Panc1 (cell line): ENCODE results near the gene NOTCH4.

Source experiments
- POLR2AphosphoS5 ChIP-seq: IDR thresholded peaks from 2 replicates; pipeline ENCODE4 v1.6.1; 2012; ENCODE audit warnings: mild to moderate bottlenecking, low read depth, low read length, moderate library complexity
- SIN3A ChIP-seq: IDR thresholded peaks from 2 replicates; pipeline ENCODE4 v1.6.1; 2012; ENCODE audit warnings: low read depth, mild to moderate bottlenecking, low read length, moderate library complexity, borderline replicate concordance; ENCODE audit not compliant: insufficient read depth
- TCF7L2 ChIP-seq: IDR thresholded peaks from 2 replicates; pipeline ENCODE4 v1.6.1; 2011; ENCODE audit warnings: mild to moderate bottlenecking, low read depth, low read length, inconsistent platforms
- TF ChIP-seq, protein P1 (sequence below): fragments of 450-650 bp; IDR thresholded peaks from 2 replicates; pipeline ENCODE4 v1.5.1; 2017; ENCODE audit warnings: mild to moderate bottlenecking
- TF ChIP-seq, protein P2 (sequence below), 2 experiments: IDR thresholded peaks; 2 replicates each; pipeline ENCODE4 v1.6.1; 2011 to 2012; ENCODE audit warnings: low read depth in 2 of 2, control low read depth in 1 of 2, low read length in 1 of 2, mild to moderate bottlenecking in 1 of 2, moderate library complexity in 1 of 2; ENCODE audit not compliant: insufficient read depth in 1 of 2

DNA sequence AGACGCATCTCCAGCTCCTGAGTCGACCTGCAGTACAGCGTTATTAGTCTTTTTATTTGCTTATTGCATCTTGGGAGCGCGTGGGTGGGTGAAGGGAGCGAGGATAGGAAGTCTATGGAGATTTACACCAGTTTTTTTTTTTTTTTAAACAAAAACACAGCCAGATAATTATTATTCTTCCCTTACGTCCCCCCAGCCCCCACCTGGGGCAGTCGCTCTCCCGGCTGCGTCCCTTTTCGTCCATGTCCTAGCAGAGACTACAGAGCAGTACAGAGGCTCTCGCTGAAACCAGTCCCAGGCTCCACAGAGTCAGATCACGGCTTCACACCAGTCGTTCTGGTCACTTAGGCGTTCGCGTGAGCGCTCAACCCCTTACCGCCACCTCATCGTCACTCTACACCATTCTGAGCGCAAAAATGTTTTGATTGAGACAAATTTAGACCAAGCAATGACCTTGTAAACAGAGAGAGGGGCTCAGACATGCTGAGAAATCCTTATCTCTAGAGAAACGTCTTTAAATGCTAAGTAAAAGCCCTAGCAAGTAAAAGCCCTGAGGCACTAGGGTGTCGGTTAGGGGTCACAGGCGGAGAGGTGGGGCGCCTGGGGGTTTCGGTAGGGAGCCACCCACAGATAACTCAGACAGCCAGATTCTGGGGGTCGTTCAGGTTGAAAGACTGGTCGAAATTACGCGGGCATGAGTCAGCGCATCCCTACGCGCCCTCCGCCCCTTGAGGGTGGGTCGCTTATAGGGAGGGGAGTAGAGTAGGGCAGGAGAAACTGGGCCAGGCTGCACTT, 70.9 kb downstream of the NOTCH4 start:
- TF ChIP-seq, protein P1, sequence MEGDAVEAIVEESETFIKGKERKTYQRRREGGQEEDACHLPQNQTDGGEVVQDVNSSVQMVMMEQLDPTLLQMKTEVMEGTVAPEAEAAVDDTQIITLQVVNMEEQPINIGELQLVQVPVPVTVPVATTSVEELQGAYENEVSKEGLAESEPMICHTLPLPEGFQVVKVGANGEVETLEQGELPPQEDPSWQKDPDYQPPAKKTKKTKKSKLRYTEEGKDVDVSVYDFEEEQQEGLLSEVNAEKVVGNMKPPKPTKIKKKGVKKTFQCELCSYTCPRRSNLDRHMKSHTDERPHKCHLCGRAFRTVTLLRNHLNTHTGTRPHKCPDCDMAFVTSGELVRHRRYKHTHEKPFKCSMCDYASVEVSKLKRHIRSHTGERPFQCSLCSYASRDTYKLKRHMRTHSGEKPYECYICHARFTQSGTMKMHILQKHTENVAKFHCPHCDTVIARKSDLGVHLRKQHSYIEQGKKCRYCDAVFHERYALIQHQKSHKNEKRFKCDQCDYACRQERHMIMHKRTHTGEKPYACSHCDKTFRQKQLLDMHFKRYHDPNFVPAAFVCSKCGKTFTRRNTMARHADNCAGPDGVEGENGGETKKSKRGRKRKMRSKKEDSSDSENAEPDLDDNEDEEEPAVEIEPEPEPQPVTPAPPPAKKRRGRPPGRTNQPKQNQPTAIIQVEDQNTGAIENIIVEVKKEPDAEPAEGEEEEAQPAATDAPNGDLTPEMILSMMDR, result no peak
- TF ChIP-seq POLR2AphosphoS5, result no peak
- TF ChIP-seq TCF7L2, result no peak
- TF ChIP-seq, protein P2, sequence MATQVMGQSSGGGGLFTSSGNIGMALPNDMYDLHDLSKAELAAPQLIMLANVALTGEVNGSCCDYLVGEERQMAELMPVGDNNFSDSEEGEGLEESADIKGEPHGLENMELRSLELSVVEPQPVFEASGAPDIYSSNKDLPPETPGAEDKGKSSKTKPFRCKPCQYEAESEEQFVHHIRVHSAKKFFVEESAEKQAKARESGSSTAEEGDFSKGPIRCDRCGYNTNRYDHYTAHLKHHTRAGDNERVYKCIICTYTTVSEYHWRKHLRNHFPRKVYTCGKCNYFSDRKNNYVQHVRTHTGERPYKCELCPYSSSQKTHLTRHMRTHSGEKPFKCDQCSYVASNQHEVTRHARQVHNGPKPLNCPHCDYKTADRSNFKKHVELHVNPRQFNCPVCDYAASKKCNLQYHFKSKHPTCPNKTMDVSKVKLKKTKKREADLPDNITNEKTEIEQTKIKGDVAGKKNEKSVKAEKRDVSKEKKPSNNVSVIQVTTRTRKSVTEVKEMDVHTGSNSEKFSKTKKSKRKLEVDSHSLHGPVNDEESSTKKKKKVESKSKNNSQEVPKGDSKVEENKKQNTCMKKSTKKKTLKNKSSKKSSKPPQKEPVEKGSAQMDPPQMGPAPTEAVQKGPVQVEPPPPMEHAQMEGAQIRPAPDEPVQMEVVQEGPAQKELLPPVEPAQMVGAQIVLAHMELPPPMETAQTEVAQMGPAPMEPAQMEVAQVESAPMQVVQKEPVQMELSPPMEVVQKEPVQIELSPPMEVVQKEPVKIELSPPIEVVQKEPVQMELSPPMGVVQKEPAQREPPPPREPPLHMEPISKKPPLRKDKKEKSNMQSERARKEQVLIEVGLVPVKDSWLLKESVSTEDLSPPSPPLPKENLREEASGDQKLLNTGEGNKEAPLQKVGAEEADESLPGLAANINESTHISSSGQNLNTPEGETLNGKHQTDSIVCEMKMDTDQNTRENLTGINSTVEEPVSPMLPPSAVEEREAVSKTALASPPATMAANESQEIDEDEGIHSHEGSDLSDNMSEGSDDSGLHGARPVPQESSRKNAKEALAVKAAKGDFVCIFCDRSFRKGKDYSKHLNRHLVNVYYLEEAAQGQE (IDR thresholded peaks at IDR 0.05; ENCODE audit: insufficient read depth in 1 of 2, low read depth in 2 of 2, low read length in 1 of 2), result no peak
- TF ChIP-seq SIN3A, result no peak; the same call in 1 of the 2 replicates
